Lower lobe of right lung (tissue), 2 donors: ENCODE data around the gene DIP2B. TPM values are rescaled to one million over a fixed set of nuclear protein-coding genes. Genes with fewer than 3 reads are reported as not detected.
"Not testable (repeated sequence)": the region's sequence is repeated elsewhere in the genome, so short reads cannot be mapped to it uniquely, and the experiment has no call there.

Experiments
- ATAC-seq, 2 donors: fragments of 200-7000 bp; cut with Tn5 transposase; one replicate each; pipeline ENCODE4 v1.9.1; 2020 to 2022; ENCODE audit warnings: mild to moderate bottlenecking in 2 of 2, moderate library complexity in 2 of 2
- DNase-seq: peaks from one replicate; pipeline ENCODE4 v3.0.0-alpha.2; 2020
- H3K27ac ChIP-seq: fragments of 200-600 bp; one replicate; pipeline ENCODE4 v1.8.0; 2022
- H3K27me3 ChIP-seq: fragments of 200-600 bp; one replicate; pipeline ENCODE4 v1.8.0; 2022; ENCODE audit warnings: low read depth
- H3K36me3 ChIP-seq: fragments of 200-600 bp; one replicate; pipeline ENCODE4 v1.8.0; 2022; ENCODE audit warnings: mild to moderate bottlenecking
- H3K4me1 ChIP-seq: fragments of 200-600 bp; one replicate; pipeline ENCODE4 v1.8.0; 2022
- H3K4me3 ChIP-seq: fragments of 200-600 bp; one replicate; pipeline ENCODE4 v1.8.0; 2022; ENCODE audit warnings: mild to moderate bottlenecking
- H3K9me3 ChIP-seq: fragments of 200-600 bp; one replicate; pipeline ENCODE4 v1.8.0; 2022
- CTCF ChIP-seq: fragments of 200-600 bp; IDR thresholded peaks from one replicate; pipeline ENCODE4 v1.8.0; 2022; ENCODE audit warnings: antibody characterized with exemption, mild to moderate bottlenecking
- intact Hi-C: fragments of 100-400 bp; cut with DNase I; formaldehyde crosslinking; loops from one replicate; pipeline ENCODE4 v1.11.0; 2022
- total RNA-seq: library from RNA; stranded (reverse); fragmentation: NEBNext Ultra II Directional; extraction: Animal tissue kit (Norgen Biotek cat#: 25700); gene quantifications from one replicate; pipeline ENCODE4 v1.2.1, GENCODE V29; 2021
- donor health status: DM: no; HTN: yes; CAD: no; lungs with severe emphysema.

DIP2B gene
- total RNA-seq, 1 donor from 2014 or later = 32.8 TPM

GRCh38 chr12:50536831-50537537, 32.2 kb downstream of the DIP2B start:
- no peak for ATAC-seq
- Histone ChIP-seq H3K4me1 (peaks cover 28% of the 10 kb centered on the region), H3K36me3 (no peaks in the 10 kb centered on the region), H3K4me3 (no peak overlapping the region), H3K9me3 (no peaks in the 10 kb centered on the region), H3K27ac (no peak overlapping the region), H3K27me3 (no peaks in the 10 kb centered on the region)
- no peak for DNase-seq
- TF ChIP-seq CTCF = no peak
- intact Hi-C loops = no loop called here

- Histone ChIP-seq H3K4me1 (peaks cover 22% of the 10 kb centered on the region), H3K27me3 (no peaks in the 10 kb centered on the region), H3K27ac (no peak overlapping the region), H3K36me3 (no peaks in the 10 kb centered on the region), H3K9me3 (no peaks in the 10 kb centered on the region), H3K4me3 (no peak overlapping the region)
- TF ChIP-seq CTCF = no peak
- ATAC-seq = no peak
- intact Hi-C loops = no loop called here
- no peak for DNase-seq
Measured at GRCh38 chr12:50537538-50537919, 32.7 kb downstream of the DIP2B start.

- H3K27ac ChIP-seq = no peak overlapping the region
- ATAC-seq = peak; percentile 25 to 40
Measured at GRCh38 chr12:50538182-50538581, 33.4 kb downstream of the DIP2B start.

GRCh38 chr12:50541139-50541538, 36.4 kb downstream of the DIP2B start:
- ATAC-seq (no peak), DNase-seq (no peak)
- H3K36me3 ChIP-seq = no peaks in the 10 kb centered on the region
- intact Hi-C loops = no loop called here
- H3K4me1 ChIP-seq = peaks cover 8% of the 10 kb centered on the region
- H3K27ac ChIP-seq = no peak overlapping the region
- no peaks in the 10 kb centered on the region for H3K9me3 ChIP-seq
- H3K27me3 ChIP-seq = no peaks in the 10 kb centered on the region
- TF ChIP-seq CTCF = no peak
- no peak overlapping the region for H3K4me3 ChIP-seq

More at GRCh38 chr12:50538182-50538581, 33.4 kb downstream of the DIP2B start:
- DNase-seq = no peak
- Histone ChIP-seq H3K27me3 (no peaks in the 10 kb centered on the region), H3K4me1 (peaks cover 16% of the 10 kb centered on the region), H3K9me3 (no peaks in the 10 kb centered on the region), H3K4me3 (no peak overlapping the region), H3K36me3 (no peaks in the 10 kb centered on the region)
- TF ChIP-seq CTCF = no peak
- intact Hi-C loops = no loop called here

GRCh38 chr12:50542448-50542847, 37.7 kb downstream of the DIP2B start:
- intact Hi-C loops = no loop called here
- H3K36me3 ChIP-seq = no peaks in the 10 kb centered on the region
- ATAC-seq (peak in 1 of 2 donors; percentile 50), DNase-seq (no peak)
- peaks cover 6% of the 10 kb centered on the region for H3K4me1 ChIP-seq
- H3K27me3 ChIP-seq = no peaks in the 10 kb centered on the region
- H3K4me3 ChIP-seq = no peak overlapping the region
- no peak overlapping the region for H3K27ac ChIP-seq
- no peak for TF ChIP-seq CTCF
- H3K9me3 ChIP-seq = no peaks in the 10 kb centered on the region

GRCh38 chr12:50543188-50543587, 38.4 kb downstream of the DIP2B start:
- H3K4me3 ChIP-seq, H3K27ac ChIP-seq, H3K9me3 ChIP-seq, H3K27me3 ChIP-seq, H3K4me1 ChIP-seq, intact Hi-C loops, ATAC-seq, H3K36me3 ChIP-seq: not testable (repeated sequence)
- DNase-seq = peak; percentile 55
